Skin epidermis (tissue), 12 donors: ENCODE data around the gene PRKAR1B.
"Not testable (repeated sequence)": the region's sequence is repeated elsewhere in the genome, so short reads cannot be mapped to it uniquely, and the experiment has no call there.

Experiments
- H3K27ac ChIP-seq, 21 experiments: fragments of 200-600 bp; sonication (generic) in 11 of 21; one replicate each; pipeline ENCODE4 v1.5.0; 2020; ENCODE audit warnings: mild to moderate bottlenecking in 3 of 21, inconsistent platforms in 2 of 21, moderate library complexity in 2 of 21
- H3K4me3 ChIP-seq, 7 experiments: fragments of 200-600 bp; sonication (generic) in 2 of 7; one replicate each; pipeline ENCODE4 v1.5.0; 2020; ENCODE audit warnings: inconsistent platforms in 2 of 7, mild to moderate bottlenecking in 2 of 7, moderate library complexity in 1 of 7

Gene PRKAR1B

DNA sequence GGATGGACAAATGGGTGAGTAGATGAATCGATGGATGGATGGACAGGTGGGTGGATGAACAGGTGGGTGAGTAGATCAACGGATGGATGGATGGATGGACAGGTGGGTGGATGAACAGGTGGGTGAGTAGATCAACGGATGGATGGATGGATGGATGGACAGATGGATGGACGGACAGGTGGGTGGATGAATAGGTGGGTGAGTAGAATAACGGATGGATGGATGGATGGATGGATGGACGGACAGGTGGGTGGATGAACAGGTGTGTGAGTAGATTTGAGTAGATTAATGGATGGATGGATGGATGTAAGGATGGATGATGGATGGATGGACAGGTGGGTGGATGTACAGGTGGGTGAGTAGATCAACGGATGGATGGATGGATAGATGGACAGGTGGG, 115.2 kb downstream of the PRKAR1B start:
- H3K27ac ChIP-seq, H3K4me3 ChIP-seq: not testable (repeated sequence)

DNA sequence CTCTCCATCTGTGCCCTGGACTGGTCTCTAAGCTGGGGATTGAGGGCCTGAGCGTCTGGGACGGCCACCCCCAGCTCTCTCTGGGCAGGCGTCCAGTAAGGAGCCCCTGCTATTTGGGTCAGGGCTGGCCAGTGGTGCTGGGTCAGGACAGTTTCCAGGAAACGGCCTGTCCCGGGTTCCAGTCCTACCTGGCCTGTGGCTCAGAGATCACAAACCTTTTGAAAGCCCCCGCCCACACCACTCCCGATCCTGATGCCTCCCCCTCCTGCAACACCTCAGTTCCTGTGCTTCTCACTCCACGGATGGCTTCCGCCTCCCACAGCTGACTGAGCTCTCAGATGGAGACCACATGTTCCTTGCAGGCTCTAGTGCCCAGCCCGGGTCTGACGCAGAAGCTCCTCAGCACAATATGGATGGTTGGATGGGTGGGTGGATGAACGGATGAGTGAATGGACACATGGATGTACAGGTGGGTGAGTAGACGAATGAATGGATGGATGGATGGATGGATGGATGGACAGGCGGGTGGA, 115.7 kb downstream of the PRKAR1B start:
- no peak overlapping the region for H3K4me3 ChIP-seq
- H3K27ac ChIP-seq: peak overlapping the region in 11 of 21 experiments; percentile 18 to 75 (median 49)

DNA sequence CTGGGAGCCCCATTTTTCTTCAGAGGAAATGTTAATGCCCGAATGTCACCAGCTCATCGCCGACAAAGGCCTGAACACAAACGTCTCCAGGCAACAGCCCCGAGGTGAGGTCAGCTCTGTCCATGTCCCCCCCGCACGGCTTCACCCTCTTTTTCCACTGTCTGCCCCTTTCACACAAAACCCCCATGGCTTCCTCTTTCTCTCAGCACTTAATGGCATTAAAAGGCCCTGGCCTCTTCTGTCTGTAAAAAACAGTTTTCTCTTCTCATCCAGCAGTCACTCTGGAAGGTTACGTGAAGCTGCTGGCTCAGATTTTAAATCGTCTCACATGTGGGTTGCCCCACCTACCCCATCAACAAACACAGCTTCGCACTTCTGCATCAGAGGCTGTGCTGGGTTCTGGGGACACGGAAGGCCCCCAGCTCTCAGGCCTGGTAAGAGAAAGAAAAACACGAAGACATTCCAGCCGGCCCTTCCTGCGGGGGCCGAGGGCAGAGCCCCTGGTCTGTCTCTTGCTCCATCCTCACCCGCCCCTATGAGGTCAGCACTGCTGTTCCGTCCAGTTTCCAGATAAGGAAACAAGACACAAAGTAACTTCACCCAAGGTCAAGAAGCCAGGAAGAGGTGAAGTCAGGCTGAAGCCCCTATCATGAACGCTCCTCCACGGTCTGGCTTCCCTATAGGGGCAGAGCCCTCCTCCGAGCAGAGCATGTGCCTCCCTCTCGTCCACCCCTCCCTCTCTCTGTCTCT, 116.4 kb downstream of the PRKAR1B start:
- H3K4me3 ChIP-seq: no peak overlapping the region
- peak overlapping the region in 15 of 21 experiments; percentile 7 to 75 (median 45) for H3K27ac ChIP-seq

DNA sequence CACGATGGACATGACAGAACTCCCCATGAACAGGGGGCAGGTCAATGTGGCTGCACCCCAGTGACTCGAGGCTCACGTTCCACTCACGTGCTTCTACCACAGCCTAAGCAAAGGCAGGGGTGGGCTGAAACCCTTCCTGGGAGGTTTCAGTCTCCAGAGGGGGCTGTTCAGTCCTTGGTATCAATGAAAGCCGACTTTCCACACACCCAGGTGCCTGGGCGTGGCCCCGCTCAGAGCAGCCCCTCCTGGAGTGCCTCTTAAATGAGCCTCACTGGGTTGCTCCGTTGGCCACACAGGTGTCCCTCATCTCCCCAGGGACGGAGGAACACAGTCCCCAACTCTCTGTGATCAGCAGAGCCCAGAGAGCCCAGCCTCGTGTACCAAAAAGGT, 116.9 kb downstream of the PRKAR1B start:
- H3K4me3 ChIP-seq: no peak overlapping the region
- peak overlapping the region in 14 of 21 experiments; percentile 7 to 75 (median 41) for H3K27ac ChIP-seq

DNA sequence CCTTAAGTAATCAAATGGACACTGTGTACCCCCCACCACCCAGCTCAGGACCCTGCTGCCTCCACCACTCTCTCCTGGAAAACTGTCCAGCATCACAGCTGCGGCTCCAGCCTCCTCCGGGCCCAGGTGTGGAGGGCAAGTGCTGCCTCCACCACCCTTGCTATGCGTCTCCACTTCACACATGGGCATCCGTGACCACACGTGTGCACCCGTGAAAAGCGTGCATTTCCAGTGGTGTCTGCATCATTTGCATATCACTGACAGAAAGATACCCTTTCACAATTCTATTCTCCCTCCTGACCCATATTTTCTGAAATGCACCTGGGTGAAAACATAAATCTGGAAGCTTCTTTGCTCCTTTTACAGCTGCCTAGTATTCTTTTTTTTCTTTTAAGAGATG, 117.7 kb downstream of the PRKAR1B start:
- no peak overlapping the region for H3K4me3 ChIP-seq
- peak overlapping the region in 2 of 21 experiments; percentile 51 to 55 for H3K27ac ChIP-seq

DNA sequence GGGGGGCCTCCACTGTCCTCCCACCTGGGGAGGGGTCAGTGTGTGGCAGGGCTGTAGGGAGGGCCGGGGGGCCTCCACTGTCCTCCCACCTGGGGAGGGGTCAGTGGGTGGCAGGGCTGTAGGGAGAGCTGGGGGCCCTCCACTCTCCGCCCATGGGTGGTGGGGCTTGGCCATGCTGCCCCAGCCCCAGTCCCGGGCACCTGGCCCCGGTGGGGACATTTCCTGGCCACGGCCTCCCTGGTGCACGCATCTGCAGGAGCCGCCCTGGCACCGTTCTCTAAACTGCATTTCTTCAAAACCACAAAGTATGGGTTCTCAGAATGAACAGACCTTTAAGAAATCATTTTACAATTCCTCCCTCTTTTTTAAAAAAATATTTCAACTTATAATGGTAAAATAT, 118.1 kb downstream of the PRKAR1B start:
- H3K27ac ChIP-seq: peak overlapping the region in 5 of 21 experiments; percentile 38 to 70 (median 51)
- no peak overlapping the region for H3K4me3 ChIP-seq

DNA sequence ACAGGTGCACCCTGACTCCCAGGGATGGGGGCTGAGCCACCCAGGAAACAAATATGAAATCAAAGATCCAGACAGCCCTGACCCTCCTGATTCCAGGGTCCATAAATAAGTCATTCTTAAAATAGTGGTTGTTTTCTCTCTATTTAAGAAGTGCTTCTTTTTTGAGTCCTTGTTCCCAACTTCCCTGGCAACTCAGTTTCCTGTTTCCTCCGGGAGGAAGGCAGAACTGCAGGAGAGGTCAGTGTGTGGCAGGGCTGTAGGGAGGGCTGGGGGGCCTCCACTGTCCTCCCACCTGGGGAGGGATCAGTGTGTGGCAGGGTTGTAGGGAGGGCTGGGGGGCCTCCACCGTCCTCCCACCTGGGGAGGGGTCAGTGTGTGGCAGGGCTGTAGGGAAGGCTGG, 118.7 kb downstream of the PRKAR1B start:
- peak overlapping the region in 11 of 21 experiments; percentile 2 to 59 (median 39) for H3K27ac ChIP-seq
- no peak overlapping the region for H3K4me3 ChIP-seq

DNA sequence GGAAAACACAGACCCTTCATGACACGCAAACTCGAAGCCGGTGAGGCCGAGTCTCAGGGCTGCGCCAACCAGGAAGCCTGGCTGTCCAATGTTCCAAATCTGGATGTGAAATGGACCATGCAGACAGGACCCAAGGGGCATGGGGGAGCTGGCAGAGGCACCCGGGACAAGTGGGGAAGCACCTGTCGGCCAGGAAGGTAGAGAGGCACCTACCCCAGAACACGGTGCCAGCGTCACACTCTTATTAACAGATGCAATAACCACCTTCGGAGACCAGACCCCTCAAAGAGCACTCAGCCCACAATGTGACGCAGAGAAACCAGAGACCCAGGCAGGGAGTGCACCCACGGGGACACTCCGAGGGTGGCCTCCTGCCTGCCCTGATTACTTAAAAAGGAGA, 119.1 kb downstream of the PRKAR1B start:
- H3K4me3 ChIP-seq: no peak overlapping the region
- H3K27ac ChIP-seq: peak overlapping the region in 10 of 21 experiments; percentile 2 to 59 (median 40)

DNA sequence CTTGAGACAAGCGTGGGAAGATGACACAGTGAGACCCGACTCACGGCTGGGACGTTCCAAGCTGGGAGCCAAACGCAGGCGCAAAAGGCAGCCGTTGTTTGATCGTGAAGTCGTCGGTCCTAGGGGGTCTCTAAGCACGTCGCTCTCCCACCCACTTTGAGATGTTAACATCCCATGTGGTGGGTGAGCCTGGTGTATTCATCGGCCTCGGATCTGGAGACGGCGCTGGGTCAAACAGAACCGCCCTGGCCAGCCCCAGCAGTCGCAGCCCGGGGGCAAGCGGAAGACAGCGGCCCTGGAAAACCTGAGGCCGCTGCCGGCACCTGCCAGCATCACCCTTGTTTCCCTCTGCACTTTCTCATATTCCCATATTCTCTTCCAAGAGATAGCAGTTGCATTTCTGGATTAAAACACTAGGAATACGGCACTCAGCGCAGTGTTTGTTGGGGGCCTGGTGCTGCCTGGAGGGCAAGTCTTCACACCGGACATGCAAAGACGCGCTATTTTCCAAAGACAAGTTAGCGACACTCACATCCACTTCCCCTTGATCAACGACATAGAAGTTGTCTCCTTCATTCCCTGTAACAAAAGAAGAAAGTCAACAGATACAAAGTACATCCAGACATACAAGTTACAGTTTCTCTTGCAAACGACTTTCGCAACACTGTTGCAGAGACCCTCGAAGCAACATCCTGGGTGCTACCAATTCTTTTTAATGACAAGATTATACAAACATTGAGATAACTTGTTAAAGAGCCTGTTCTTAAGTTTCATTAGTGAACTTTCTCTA, 121.2 kb downstream of the PRKAR1B start:
- no peak overlapping the region for H3K4me3 ChIP-seq
- H3K27ac ChIP-seq: peak overlapping the region in 10 of 21 experiments; percentile 47 to 97 (median 88)

DNA sequence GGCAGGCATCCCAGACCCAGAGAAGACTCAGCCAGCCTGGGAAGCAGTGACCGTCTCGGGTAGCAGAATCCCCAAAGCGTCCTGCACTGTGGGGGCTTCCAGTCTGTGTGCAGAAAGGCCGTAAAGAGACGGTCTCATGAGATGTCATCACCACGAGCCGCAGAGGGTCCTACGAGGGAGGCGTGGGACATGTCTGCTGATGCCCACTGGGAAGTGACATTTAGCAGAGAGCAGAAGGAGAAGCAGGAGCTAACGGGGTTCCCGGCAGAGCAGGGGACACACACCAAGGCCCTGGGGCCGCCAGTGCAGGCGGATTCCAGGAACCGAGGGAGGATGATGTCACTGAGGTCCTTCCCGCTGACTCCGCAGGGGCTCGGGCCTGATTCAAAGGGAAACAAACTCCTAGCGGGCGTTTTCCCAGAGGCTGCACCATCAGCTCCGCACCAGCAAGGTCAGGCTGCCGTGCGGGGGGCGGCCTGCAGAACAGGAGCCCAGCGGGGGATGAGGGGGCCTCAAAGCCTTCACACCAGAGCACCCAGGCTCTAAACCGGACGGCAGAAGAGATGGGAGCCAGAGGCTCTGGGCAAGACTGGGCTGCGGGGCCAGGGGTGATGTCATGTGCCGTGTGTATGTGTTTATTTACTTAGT, 122.1 kb downstream of the PRKAR1B start:
- Histone ChIP-seq H3K27ac (peak overlapping the region; percentile 47 to 97 (median 85)), H3K4me3 (peak overlapping the region in 3 of 7 experiments; percentile 1 to 16 (median 14))

DNA sequence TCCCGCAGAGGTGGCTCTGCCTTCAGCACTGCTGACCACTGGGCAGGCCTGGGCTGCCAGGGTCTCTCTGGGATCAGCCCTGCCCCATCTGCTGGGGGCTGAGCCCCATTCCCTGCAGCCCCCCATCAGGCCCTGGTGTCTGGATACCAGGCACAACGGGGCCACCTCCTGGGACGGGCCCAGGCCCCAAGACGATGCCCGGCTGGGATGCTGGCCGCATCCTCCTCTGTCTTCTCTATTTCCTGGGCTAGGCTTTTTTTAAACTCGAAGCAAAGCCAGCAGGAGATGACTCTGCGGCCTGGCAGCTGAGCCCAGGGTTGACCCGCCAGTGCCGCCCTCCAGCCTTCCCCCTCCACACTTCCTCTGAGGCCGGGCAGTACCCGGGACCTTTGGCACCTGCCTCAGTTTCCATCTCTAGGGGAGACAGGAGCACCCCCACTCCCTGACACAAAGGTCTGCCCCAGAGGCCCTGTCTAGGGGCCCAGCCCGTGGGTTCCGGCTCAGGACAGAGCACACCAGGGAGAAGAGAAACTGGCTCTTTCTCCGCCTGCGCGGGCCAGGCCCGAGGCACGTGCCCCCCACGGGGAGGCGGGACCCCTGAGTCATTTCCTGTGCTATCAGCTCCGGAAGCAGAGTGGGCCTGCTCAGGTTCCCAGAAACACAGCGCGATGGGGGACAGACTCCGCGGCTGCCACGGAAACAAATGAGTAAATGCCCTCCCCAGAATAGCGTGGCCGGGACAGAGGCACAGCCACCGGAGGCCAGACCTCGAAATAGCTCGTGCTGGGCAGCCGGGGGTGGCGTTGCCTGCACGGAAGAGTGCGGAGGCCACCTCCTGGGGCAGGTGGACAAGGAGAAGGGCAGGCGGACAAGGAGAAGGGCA, 122.8 kb downstream of the PRKAR1B start:
- peak overlapping the region; percentile 47 to 97 (median 85) for H3K27ac ChIP-seq
- peak overlapping the region in 3 of 7 experiments; percentile 1 to 16 (median 14) for H3K4me3 ChIP-seq

DNA sequence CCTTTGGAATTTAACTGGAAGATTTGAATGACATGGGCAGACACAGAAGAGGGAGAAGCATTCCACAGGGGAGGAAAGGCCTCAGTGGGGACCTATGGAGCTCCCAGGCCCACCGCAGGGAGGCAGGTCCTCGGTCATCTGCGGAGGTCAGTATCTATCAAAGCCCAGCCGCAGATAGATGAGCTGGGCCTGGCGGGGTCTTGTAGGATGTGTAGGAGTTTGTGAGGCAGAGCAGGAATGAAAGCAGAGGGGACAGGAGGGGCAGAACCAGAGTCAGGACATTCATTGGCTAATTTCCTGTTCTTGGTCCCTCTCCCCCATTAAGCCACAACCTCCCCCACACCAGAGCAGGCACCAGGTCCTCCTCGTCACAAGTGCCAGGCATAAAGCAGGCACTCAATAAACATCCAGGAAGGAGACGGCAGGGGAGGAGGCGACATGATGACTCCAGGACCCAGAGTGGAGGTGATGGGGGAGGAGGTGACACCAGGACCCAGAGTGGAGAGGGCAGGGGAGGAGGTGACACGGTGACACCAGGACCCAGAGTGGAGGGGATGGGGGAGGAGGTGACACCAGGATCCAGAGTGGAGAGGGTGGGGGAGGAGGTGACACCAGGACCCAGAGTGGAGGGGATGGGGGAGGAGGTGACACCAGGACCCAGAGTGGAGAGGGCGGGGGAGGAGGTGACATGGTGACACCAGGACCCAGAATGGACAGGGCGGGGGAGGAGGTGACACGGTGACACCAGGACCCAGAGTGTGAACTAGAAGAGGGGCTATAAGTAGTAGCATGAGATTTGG, 123.7 kb downstream of the PRKAR1B start:
- H3K4me3 ChIP-seq: no peak overlapping the region
- peak overlapping the region; percentile 47 to 97 (median 85) for H3K27ac ChIP-seq

DNA sequence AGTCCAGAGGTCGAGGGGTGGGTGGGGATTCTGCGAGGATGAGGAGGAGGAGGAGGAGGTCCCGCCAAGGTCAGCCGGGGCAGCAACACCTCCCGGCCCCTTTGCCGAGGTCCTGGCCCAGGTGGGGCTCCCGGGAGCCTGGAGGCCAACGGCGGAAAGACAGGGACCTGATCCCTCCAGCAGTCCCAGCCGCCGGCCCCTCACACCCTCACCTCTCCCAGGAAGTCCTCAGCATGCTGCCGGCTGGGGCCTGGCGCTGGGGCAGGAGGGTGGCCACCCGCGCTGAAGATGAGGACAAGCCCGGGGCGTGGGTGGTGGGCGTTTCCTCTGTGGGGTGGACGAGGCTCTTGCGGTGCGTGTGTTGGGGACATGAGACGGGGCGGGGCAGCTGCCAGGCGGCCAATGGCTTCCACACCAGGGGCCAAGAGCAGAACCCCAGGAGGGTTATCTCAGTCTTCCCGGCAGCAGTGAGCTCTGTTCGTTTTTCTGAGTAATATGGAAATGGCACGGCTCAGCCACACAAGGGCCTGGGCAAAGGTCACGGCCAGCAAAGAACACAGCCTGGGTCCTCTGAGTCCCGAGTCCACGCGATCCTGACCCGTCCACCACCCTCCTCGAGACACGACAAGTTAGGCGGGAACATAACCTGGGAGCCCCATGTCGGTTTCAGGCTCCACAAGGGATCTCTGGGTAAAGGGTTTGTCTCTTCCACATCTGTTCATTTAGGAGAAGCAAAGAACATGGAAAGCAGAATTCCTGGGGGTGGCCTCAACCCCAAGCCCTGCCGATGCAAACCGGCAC, 124.5 kb downstream of the PRKAR1B start:
- H3K27ac ChIP-seq: peak overlapping the region; percentile 67 to 97 (median 85)
- peak overlapping the region in 1 of 7 experiments; percentile 3 for H3K4me3 ChIP-seq

DNA sequence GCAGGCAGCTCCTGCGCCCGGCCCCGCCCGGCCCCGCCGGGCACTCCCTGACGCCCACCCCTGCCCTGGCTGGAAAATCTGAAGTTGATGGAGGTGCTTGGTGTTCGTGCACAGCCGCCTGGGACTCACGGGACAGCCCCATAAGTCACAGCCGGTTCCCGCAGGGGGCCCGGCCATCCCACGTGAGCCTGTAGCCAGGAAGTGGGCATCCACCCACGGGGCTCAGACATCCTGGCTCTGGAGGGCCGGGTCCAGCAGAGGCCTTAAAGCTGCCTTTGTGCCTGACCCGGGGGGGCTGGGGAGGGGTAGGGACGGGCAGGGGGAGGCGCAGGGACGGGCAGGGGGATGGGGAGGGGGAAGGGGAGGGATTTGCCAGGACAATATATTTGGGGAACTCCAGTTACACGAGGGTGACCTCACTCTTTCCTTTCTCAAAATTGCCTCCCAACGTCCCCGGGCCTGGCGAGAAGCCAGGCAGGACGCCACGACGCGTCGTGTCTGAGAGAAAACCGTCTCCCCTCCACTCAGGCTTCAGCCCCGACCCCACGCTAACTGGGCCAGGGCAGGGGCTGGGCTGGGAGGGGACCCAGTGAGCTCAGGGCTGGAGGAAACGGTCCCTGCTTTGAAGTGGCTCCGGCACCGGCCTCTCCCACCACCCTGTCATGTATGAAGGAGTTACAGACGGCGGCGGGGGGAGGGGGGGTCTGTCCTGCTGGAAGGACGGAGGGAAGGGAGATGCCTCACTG, 125.3 kb downstream of the PRKAR1B start:
- H3K4me3 ChIP-seq: peak overlapping the region in 2 of 7 experiments; percentile 3 to 14
- peak overlapping the region; percentile 67 to 97 (median 85) for H3K27ac ChIP-seq

DNA sequence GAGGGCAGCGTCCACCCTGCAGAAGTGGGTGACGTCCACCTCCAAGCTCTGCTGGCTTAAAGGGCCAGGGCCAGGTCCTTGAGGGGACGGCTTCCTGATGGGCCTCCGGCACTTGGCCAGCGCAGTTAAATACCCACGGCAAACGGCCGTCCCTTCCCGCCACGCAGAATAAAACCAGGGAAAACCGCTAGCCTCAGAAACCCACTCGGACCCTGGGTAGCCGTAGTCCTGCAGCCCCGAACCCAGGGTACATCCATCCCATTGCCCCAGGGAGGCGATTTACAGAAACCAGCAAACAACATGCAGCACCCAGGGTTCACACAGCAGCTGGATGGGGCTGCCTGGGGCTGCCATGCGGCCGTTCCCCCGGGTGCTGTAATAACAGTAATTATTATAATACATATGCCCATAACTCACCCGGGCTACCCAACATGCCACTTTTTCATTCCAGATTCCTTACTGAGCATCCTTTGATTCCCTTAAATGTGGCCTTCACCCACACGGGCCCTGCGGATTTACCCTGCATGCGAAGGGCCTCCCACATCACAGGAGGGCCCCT, 126.0 kb downstream of the PRKAR1B start:
- peak overlapping the region in 1 of 7 experiments; percentile 14 for H3K4me3 ChIP-seq
- H3K27ac ChIP-seq: peak overlapping the region in 20 of 21 experiments; percentile 67 to 97 (median 85)
